DMS114 treated with DMSO at 0.1 percent for 48 hours (cell line): Measurements from ENCODE around the gene EGLN3.
A peak's percentile ranks its signal among the peaks of the same experiment; 100 is the strongest.
"Not testable (repeated sequence)": the region's sequence is repeated elsewhere in the genome, so short reads cannot be mapped to it uniquely, and the experiment has no call there.

ENCODE experiments used
- DNase-seq: peaks from one replicate; lab custom pipeline; 2025; ENCODE audit not compliant: unreplicated experiment; lab: John Stamatoyannopoulos, UW

EGLN3 gene

DNA sequence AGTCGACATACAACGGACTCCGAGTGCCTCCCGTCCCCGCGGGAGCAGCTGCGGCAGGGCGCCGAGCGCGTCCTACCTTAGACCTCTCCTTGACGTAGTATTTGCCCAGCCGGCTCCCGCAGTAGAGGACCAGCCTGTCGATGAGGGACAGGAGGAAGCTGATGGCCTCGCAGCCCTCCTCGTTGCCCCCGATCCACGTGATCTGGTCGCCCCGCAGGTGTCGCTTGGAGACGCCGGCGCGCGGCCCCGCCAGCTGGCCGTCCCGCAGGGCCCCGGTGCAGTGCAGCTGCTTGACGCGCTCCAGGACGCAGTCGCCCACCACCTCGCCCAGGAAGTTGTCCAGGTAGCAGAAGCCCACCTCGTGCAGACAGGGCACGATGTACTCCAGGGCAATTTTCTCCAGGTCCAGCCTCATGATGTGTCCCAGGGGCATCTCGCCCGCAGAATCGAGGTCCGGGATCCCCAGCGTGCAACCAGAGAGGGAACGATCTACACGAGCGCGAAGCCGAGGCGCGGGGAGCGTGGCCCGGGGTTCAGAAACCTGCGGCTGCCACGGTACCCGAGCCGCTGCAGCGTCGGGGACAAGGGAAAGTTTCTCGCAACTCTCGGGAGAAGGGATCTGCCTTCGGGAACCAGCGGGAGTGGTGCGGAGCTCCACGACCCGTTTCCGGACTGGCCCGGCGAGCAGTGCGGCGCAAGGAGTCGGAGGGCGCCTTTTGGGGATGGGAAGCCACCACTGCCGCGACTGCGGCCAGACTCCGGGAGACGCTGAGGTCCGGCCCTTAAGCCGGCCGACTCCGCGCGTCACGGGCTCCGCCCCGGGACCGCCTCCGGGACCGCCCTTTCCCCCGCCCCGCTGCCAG lies at the start of gene EGLN3:
EGLN3 (minus strand) TSS at position 755 of the 863 bp plus-strand sequence; CDS start at position 433, 322 bp downstream.
- peak; percentile 24 for DNase-seq

GRCh38 chr14:34000396-34000795 lies 49.5 kb upstream of the EGLN3 start:
- no peak for DNase-seq

DNA sequence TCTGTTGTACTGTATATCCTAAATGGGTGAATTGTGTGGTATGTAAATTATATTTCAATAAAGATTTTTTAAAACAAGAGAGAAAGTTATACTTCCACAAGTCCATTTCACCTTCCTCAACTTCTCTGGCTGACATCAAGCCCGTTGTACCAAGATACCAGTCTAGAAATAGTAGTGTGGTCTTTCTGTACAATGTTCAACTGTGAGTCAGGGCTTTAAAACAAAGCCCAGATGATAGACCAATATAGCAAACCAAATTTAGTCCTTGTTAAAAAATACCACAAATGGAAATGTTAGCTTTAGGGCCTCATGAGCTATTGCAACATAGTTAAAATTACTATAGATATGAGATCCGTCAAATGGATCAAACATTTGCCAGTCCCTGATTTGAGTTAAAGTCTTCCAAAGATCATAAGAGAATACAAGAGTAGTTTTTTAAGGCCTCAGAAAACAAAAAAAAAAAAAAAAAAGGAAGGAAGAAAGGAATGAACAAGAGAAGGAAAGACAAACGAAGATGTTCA lies 49.0 kb upstream of the EGLN3 start:
- DNase-seq, result no peak

- no peak for DNase-seq
Observed at GRCh38 chr14:33997611-33998010, 46.7 kb upstream of the EGLN3 start.

DNA sequence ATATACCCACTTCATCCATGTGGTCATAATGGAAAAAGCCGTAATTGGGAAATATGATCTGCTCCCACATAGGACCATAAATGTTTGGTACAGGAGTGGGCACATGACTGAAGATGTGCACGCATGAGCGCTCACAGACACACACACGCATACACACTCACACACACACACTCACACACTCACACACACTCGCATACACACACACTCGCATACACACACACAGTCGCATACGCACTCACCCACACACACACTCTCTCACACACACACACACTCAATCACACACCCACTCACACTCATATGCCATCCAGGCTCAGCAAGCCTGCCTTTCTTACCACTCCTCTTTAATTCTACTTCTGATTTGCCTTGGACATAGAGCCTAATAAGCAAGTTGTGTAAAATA lies 45.6 kb upstream of the EGLN3 start:
- no peak for DNase-seq

DNA sequence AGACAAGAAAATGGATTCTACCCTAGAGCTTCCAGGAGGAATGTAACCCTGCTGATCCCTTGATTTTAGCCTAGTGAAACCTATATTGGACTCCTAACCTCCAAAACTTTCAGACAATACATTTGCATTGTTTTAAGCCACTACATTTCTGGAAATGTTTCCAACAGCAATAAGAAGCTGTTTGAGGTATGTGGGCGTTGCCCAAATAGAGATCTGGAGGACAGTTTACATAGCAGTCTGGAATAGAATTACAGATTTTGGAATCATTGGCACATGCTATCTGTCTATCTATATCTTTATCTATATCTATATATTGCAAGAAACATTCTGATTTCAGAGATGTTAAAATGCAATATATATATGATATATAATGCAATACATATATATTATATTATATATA lies 42.4 kb upstream of the EGLN3 start:
- no peak for DNase-seq

DNA sequence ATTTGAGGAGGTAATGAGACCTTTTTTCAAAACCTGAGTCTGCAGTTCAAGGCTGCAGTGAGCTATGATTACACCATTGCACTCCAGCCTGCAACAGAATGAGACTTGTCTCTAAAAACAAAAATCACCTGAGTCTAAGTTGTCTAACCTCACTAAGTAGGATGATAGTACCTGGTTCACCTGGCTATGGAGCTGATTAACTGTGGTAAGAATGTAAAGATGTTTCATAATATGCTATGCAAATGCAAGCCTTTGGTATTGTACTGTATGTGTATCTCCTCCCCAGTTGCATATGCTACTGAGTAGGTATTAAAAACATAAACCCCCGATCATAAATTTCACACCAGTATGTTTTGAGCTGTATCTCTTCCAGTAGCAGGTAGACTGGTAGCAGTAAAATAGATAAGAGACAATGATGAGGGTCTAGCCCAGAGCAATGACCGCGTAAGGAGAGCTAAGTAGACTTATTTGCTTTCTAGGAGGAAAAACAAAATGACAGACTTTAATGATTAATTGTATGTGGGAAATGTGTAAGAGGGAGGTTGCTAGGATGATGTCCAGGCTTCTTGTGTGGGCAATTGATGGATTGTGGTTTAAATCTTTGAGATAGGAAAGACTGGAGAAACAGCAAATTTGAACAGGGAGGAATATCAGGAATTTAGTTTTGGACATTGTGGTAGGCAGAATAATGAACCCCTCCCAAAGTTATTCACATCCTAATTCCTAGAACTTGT lies 41.6 kb upstream of the EGLN3 start:
- DNase-seq, result no peak

DNA sequence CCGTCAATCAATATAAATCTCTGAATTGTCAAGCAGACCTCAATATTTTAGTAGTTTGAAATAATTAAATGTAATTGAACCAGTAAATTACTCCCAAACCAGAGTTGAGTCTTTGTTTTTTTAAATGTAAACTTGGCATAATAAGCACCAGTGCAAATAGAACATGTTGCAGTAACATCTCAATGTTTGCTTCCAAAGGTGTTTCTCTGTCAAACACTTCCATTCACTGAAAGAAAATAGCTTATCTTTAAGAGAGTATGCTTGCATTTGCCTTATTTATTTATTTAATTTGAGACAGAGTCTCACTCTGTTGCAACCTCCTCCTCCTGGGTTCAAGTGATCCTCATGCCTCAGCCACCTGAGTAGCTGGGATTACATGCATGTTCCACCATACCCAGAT lies 39.9 kb upstream of the EGLN3 start:
- DNase-seq, result no peak

DNA sequence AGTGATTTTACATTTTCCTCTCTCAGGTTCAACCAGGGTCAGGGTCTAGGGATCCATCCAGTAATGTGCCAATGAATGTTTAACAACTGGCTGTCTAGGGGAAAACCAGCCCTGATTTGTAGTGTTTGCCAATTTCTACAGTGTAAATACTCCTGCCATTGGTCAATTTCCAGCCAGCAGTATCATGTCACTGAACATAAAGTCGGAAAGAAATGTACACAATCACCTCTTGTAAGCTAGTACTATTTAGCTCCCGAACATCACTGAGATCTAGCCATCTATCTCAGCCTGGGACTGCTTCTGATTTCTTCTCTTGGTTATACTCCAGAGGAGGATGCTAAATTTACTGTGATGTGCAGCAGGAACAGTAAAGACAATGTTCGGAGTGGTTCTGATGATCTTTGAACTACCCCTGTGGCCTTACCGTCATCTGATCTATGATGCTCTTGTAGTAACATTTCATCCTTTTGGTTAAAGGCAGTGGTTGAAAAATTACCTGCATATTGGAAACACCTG lies 36.7 kb upstream of the EGLN3 start:
- DNase-seq, result no peak

DNA sequence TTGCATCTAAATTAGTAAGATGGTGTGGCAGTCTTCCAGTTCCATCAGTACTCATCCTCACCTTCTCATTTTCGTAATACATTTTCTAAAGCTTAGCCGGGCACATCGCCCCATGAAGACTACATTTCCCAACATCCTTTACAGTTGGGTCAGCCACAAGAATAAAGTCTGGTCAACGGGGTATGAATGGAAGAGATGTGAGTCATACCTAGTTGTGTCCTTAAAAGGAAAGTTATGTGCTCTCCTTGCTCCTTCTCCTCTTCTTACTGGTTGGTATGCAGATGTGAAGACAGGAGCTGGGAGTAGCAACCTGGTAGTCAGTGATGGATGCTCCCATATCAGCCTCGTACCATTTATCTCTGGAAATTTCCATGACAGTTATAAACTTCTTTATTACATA lies 35.9 kb upstream of the EGLN3 start:
- DNase-seq, result no peak

DNA sequence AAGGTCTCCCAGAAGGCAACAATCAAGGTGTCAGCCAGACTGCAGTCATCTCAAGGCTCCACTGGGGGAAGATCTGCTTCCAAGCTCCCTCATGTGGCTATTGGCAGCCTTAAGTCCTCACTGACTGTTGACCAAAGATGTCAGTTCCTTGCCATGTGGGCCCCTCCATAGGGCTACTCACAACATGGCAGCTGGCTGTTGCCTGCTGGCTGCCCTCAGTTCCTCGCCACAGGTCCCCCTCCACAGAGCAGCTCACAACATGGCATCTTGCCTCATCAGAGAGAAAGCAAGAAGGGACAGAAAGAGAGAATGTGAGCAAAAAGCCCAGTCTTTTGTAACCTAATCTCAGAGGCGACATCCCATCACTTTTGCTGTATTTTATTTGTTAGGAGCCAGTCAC lies 34.4 kb upstream of the EGLN3 start:
- no peak for DNase-seq

DNA sequence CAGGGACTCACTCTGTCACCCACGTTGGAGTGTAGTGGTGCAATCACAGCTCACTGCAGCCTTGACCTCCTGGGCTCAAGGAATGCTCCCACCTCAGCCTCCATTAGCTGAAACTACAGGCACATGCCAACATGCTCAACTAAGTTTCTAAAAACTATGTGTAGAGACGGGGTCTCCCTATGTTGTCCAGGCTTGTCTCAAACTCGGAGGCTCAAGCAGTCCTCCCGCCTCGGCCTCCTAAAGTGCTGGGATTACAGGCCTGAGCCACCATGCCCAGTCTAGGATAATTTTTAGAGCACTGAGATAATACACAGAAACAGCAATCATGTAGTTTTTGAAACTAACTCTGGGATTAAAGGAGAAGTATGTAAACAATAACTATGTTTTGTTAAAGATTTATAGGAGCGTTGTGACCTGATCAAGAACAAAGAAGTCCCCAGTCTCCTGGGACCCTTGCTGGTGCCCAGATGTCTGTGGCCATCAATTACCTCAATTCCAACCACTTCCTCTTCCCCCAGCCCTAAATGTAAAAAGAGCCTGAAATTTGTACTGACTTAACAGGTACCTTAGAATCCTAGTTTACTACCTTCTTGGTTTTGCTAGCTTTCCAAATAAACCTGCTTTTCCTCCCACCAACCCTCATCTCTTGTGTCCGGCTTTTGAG lies 28.9 kb upstream of the EGLN3 start:
- no peak for DNase-seq

DNA sequence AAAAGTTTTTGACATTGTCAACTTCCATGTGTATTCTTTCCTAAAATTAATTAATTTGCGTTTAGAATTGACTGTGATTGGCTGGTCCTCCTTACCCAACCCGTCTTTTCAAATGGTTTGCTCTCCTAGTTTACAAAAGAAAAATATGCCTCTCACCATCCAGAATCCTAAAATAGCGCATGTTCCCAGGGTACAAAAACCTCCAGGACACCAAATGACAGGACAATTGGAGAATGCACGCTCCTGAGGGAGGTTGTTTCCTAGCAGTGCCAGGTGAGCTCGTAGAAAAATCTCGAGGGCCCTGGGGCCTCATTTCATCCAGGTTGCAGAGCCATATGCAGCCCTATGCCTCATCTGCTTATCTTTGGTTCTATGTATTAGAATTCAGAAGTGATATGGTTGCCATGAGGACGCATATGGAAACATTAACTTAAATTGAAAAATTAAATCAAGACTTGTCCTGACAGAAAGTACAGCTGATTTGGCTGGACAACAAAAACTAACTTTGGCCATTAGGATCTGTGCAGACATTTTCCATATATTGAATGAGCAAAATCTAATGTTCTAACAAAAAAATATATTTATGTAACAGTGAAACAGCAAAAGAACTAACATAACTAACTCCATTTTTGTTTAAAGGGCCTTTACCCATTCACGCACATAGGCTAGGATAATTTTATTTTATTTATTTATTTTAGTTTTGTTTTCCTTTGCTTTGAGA lies 28.2 kb upstream of the EGLN3 start:
- no peak for DNase-seq

GRCh38 chr14:33972583-33973081 lies 21.8 kb upstream of the EGLN3 start:
- no peak for DNase-seq

- DNase-seq, result not testable (repeated sequence)
Observed at GRCh38 chr14:33969846-33970245, 19.0 kb upstream of the EGLN3 start.

GRCh38 chr14:33968722-33969121 lies 17.8 kb upstream of the EGLN3 start:
- DNase-seq, result no peak

DNA sequence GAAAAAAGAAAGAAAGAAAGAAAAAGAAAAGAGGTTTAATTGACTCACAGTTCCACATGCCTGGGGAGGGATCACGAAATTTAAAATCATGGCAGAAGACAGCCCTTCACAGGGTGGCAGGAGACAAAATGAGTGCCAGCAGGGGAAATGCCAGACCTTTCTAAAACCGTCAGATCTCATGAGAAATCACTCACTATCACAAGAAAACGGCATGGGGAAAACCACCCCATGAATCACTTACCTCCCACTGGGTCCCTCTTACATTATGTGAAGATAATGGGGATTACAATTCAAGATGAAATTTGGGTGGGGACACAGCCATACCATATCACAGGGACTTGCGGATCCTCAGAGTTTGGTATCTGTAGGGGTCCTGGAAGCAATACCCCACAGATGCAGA lies 16.3 kb upstream of the EGLN3 start:
- no peak for DNase-seq

DNA sequence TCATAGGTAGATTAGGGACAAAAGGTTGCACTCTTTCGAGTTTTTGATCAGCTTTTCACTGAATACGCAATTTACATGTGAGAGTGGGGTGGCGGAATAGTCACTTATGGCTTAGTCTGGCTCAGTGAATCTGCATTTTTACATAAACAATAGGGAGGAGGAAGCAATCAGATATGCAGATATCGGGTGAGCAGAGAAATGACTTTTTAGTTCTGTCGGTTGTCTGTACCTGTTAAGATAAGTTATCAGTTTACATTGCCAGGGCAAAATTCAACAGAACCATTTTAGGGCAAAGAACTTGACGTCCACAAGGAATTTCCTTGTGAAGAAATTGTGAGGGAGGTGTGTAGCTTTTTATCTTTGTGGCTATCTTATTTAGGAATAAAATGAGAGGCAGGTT lies 15.4 kb upstream of the EGLN3 start:
- DNase-seq, result no peak

DNA sequence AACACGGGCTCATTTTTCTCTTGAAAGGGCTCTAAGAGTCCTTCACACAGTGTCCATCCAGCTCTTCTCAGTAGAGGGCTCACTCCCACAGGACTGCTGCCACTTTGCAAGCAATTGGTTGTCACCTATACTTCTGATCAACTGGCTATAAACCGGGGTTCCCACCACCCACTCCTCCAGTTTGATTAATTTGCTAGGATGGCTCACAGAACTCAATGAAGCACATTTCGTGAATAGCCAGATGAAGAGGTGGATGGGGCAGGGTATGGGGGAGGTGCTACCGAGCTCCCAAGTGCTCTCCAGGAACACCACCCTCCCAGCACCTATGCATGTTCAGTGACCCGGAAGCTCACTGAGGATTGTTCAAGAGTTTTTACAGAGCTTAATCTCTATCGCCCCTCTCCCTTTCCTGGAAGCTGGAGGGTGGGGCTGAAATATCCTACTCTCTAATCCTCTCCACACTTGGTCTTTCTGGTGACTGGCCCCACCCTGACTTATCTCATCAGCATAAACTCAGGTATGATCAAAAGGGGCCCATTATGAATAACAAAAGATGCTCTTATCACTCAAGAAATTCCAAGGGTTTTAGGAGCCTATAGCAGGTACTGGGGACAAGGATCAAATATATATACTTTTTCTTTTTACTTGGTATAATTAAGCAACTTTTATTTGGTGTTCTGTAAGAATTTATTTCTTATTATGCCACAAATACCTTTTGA lies 13.9 kb upstream of the EGLN3 start:
- DNase-seq, result no peak

DNA sequence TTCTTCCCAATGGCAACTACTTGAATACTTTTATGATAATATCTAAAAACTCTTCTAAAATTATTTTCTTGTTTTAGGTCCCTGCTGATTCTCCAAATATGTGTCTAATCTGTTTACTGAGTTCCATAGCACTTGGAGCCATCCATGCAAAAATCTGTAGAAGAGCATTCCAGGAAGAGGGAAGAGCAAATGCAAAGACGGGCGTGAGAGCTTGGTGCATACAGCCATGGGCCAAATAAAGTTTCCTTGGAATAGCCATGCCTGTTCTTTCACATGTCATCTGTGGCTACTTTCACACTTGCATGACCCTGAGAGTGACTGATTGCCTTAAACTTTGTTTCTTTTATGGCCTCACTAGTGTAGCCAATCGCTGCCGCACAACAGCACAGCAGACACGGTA lies 13.0 kb upstream of the EGLN3 start:
- no peak for DNase-seq
